Measurements from ENCODE around the gene DYRK1A.

- TF ChIP-seq CEBPB (IDR thresholded peaks at IDR 0.05; ENCODE audit: low read depth) (no peak), CTCF (IDR thresholded peaks at IDR 0.05 in 2 of 3, conservative IDR thresholded peaks at IDR 0.05 in 1 of 3; ENCODE audit: borderline replicate concordance in 1 of 3, insufficient read depth in 1 of 3, low read depth in 2 of 3, low read length in 2 of 3) (no peak), POLR2AphosphoS5 (IDR thresholded peaks at IDR 0.05; ENCODE audit: low read depth, low read length) (peak; percentile 58)
Observed at GRCh38 chr21:37564341-37564923, 197.9 kb downstream of the DYRK1A start.
